Peyer's patch (tissue), 4 donors: ENCODE measurements around the gene LOXL3. TPM values are rescaled to one million over a fixed set of nuclear protein-coding genes. Genes with fewer than 3 reads are reported as not detected.

Experiments
- DNase-seq, 3 donors: peaks; one replicate each; pipeline ENCODE4 v3.0.0-alpha.2; 2017 to 2019
- H3K27ac ChIP-seq, 4 donors: fragments of 200-600 bp; sonication (generic); one replicate each; pipeline ENCODE4 v1.5.1; 2016 to 2019
- H3K27me3 ChIP-seq, 2 donors: fragments of 200-600 bp; sonication (generic); one replicate each; pipeline ENCODE4 v1.5.1; 2019
- H3K36me3 ChIP-seq, 3 donors: fragments of 200-600 bp; sonication (generic); one replicate each; pipeline ENCODE4 v1.5.1; 2016 to 2019
- H3K4me1 ChIP-seq, 4 donors: fragments of 200-600 bp; sonication (generic); one replicate each; pipeline ENCODE4 v1.5.1; 2016 to 2019
- H3K4me3 ChIP-seq, 4 donors: fragments of 200-600 bp; sonication (generic); 1 replicate in 3 of 4; 2 replicates in 1 of 4; pipeline ENCODE4 v1.5.1; 2016 to 2019; ENCODE audit warnings: mild to moderate bottlenecking in 1 of 4
- H3K9me3 ChIP-seq, 4 donors: fragments of 200-600 bp; sonication (generic); one replicate each; pipeline ENCODE4 v1.5.1; 2016 to 2019; ENCODE audit warnings: mild to moderate bottlenecking in 1 of 4
- POLR2A ChIP-seq, 2 donors: fragments of 450-650 bp; IDR thresholded peaks; one replicate each; pipeline ENCODE4 v1.5.1; 2017; ENCODE audit warnings: antibody characterized with exemption in 2 of 2, mild to moderate bottlenecking in 2 of 2, moderate library complexity in 2 of 2
- total RNA-seq, 4 donors: library from RNA; depleted of rRNA; stranded (reverse); fragments of >200 nt; gene quantifications; one replicate each; pipeline ENCODE4 v1.1.0, GENCODE V29; 2016
- TF ChIP-seq, protein P1 (sequence below), 6 experiments: fragments of 450-650 bp in 4 of 6; fragments of 200-600 bp in 2 of 6; sonication (generic) in 1 of 6; IDR thresholded peaks; one replicate each; pipeline ENCODE4 v1.5.1; 2017 to 2019; ENCODE audit warnings: antibody characterized with exemption in 6 of 6, mild to moderate bottlenecking in 3 of 6, moderate library complexity in 1 of 6

The LOXL3 gene
- total RNA-seq, 4 donors from 2014 or later, result 0.88 to 8.0 (median 4.8) TPM

DNA sequence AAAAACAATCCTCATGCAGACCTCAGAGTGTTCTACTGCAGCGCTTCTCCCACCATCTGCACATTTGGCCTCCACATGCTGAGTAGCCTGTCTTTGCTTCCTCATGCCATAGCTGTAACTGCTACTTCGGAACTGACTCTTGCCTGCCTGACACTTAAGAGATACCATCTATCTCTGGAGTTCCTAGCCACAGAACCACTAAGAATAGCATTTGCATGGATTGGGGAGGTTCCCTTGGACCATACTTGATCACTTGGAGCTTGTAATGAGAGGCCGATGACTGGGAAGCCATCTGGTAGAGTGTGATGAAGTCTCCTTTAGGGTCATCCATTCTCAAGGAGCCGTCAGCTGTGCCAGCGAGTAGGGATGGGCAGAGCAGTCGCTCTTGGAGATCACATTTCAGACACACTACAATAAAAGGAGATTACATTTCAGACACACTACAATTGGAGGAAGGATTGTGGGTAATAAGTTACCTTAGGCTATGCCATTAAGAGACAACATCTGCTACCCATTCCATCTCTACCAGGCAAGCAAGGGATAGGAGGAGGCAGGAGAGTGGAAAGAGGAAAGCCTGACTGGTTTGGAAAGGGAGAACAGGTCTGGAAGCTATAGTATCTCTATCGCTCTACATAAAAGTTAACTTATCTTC lies 22.6 kb upstream of the LOXL3 start:
- no peak overlapping the region for H3K4me3 ChIP-seq
- H3K27ac ChIP-seq, result peak overlapping the region in 2 of 4 donors; percentile 4 to 24
- no peaks in the 10 kb centered on the region for H3K36me3 ChIP-seq
- peaks cover 0 to 11% (median 0%) of the 10 kb centered on the region in 4 donors for H3K4me1 ChIP-seq
- H3K27me3 ChIP-seq, result no peaks in the 10 kb centered on the region
- TF ChIP-seq POLR2A (IDR thresholded peaks at IDR 0.05), result no peak
- TF ChIP-seq, protein P1, sequence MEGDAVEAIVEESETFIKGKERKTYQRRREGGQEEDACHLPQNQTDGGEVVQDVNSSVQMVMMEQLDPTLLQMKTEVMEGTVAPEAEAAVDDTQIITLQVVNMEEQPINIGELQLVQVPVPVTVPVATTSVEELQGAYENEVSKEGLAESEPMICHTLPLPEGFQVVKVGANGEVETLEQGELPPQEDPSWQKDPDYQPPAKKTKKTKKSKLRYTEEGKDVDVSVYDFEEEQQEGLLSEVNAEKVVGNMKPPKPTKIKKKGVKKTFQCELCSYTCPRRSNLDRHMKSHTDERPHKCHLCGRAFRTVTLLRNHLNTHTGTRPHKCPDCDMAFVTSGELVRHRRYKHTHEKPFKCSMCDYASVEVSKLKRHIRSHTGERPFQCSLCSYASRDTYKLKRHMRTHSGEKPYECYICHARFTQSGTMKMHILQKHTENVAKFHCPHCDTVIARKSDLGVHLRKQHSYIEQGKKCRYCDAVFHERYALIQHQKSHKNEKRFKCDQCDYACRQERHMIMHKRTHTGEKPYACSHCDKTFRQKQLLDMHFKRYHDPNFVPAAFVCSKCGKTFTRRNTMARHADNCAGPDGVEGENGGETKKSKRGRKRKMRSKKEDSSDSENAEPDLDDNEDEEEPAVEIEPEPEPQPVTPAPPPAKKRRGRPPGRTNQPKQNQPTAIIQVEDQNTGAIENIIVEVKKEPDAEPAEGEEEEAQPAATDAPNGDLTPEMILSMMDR (IDR thresholded peaks at IDR 0.05), result no peak
- no peak for DNase-seq
- no peaks in the 10 kb centered on the region for H3K9me3 ChIP-seq

DNA sequence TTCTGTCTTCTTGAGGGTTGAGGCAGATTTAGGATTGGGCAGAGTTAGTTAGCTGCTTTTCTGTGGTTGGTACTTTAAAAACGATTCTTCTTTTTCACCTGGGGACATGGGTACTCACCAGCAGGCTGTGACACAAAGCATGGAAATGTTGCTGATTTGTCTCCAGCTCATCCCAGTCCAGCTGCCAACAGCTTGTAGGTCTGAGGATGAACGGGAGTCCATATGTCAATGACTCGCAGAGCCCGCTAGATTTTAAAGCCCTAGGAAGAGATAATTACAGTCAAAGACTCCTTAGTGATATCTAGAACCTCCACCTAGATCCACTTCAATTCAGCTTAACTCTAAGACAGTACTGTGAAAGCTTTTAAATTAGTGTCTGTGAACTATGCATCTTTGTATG lies 21.6 kb upstream of the LOXL3 start:
- Histone ChIP-seq H3K9me3 (no peaks in the 10 kb centered on the region), H3K27me3 (no peaks in the 10 kb centered on the region), H3K27ac (no peak overlapping the region), H3K4me1 (peaks cover 0 to 11% (median 0%) of the 10 kb centered on the region in 4 donors), H3K36me3 (no peaks in the 10 kb centered on the region), H3K4me3 (no peak overlapping the region)
- no peak for TF ChIP-seq POLR2A (IDR thresholded peaks at IDR 0.05)
- TF ChIP-seq, protein P1 (IDR thresholded peaks at IDR 0.05), result no peak
- DNase-seq, result no peak

DNA sequence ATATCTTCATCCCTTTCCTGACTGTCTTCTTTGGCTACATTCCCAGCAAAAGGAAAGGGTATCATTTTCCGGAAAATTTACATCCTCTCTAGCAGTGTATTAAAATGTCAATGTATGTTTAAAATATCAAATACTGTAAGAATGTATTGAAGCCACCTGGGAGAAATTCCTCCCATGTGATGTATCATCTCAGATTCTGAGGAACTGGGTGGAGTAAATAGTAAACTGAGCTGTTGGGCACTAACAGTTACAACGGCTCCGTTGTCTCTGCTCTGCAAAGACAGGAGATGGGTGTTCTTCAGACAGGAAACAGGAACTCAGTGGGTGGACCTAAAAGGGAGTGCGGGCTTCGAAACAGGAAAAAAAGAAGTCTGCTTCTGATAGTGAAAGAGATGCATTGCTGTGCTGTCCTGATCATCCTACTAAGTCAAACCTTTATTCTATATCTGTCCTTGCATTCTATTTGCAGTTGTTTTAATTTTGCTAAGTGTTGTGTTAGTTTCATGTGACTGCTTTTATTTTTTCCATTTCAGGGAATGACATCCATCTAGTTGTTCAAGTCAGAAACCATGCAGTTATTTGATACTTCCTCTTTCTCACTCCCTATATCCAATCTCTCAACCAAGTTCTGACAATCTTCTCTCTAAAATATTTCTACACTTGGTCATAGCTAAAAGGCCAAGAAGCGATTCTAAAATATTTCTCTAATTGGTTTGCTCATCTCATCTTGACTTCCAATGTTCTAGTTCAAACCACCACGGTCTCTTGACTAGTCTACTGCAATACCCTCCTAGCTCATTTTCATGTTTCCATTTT lies 20.2 kb upstream of the LOXL3 start:
- no peaks in the 10 kb centered on the region for H3K36me3 ChIP-seq
- H3K27ac ChIP-seq, result peak overlapping the region in 1 of 4 donors; percentile 33
- peak in 1 of 3 donors; percentile 48 for DNase-seq
- no peaks in the 10 kb centered on the region for H3K27me3 ChIP-seq
- H3K9me3 ChIP-seq, result no peaks in the 10 kb centered on the region
- H3K4me3 ChIP-seq, result no peak overlapping the region
- TF ChIP-seq, protein P1 (IDR thresholded peaks at IDR 0.05), result no peak
- TF ChIP-seq POLR2A (IDR thresholded peaks at IDR 0.05), result no peak
- peaks cover 0 to 11% (median 0%) of the 10 kb centered on the region in 4 donors for H3K4me1 ChIP-seq

DNA sequence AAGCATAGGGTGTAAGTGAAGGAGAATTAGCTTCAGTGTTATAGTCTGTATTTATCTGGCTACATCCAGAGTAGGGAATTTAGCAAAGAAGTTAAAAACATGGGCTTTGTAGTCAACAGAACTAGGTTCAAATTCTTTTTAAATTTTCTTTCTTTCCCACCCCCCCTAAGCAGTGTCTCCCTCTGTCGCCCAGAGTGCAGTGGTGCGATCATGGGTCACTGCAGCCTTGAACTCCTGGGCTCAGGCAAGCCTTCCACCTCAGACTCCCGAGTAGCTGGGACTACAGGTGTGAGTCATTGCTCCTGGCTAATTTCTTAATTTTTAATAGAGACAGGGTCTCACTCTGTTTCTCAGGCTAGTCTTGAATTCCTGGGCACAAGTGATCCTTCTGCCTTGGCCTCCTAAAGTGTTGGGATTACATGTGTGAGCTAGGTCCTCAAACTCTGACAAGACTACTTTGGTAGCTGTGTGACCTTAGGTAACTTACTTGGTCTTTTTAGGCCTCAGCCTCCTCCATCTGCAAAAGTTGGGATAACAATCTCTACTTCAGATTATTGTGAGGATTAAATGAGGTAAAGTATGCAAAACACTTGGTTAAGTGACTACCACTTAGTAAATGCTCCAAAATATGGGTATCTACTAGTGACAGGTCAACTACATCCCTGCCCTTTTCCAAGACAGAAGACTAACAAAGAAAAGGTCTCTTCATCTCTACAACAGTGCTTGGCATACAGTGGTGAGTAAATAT lies 18.6 kb upstream of the LOXL3 start:
- no peak for TF ChIP-seq POLR2A (IDR thresholded peaks at IDR 0.05)
- TF ChIP-seq, protein P1 (IDR thresholded peaks at IDR 0.05), result peak in 1 of 6 experiments; percentile 12
- Histone ChIP-seq H3K9me3 (no peaks in the 10 kb centered on the region), H3K27ac (no peak overlapping the region), H3K36me3 (no peaks in the 10 kb centered on the region), H3K4me1 (peaks cover 0 to 11% (median 0%) of the 10 kb centered on the region in 4 donors), H3K27me3 (no peaks in the 10 kb centered on the region), H3K4me3 (no peak overlapping the region)
- no peak for DNase-seq

DNA sequence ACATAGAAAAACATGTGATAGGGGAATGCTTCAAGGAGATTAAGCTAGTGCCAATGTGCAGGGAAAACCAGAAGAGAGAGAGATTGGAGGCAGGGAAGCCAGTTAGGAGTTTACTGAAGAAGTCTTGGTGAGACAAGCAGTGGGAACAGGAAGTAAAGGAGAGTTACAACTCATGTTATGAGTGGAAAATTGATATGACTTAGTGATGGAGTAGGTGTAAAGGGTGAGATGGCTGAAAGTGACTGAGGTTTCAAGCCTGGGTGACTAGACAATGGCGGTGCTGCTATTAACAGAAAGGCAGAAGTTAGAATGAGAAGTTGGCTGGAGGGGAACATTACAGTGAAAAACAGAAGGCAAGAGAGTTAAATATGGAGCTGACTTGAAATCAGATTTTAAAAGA lies 17.3 kb upstream of the LOXL3 start:
- DNase-seq, result peak in 1 of 3 donors; percentile 29

More for the DNA sequence above, 17.3 kb upstream of the LOXL3 start:
- no peaks in the 10 kb centered on the region for H3K36me3 ChIP-seq
- H3K9me3 ChIP-seq, result no peaks in the 10 kb centered on the region
- no peak overlapping the region for H3K4me3 ChIP-seq
- TF ChIP-seq POLR2A (IDR thresholded peaks at IDR 0.05), result no peak
- TF ChIP-seq, protein P1 (IDR thresholded peaks at IDR 0.05), result no peak
- H3K27ac ChIP-seq, result no peak overlapping the region
- peaks cover 0 to 11% (median 0%) of the 10 kb centered on the region in 4 donors for H3K4me1 ChIP-seq
- no peaks in the 10 kb centered on the region for H3K27me3 ChIP-seq
